ENCODE measurements around the gene HDGF. TPM values are rescaled to one million over a fixed set of nuclear protein-coding genes. Genes with fewer than 3 reads are reported as not detected.

The HDGF gene
- polyA plus RNA-seq, 2 donors: 88.6 to 150 TPM

DNA sequence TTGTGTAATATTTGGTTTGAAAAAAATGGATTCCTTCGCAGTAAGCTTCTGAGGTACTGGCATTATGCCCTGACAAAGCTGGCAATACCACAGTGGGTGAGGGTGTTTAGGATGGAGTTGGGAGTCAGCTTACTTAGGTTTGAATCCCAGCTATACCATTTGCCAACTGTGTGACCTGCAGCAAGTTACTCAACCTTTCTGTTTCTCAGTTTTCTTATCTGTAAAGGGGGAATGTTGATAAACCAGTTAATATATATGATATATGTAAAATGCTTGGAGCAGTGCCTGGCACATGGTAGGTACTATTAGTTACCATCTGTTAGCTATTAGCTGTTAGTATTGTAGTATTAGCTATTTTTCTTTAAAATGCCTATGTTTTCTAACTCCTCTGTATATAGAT, 4.9 kb upstream of the HDGF start:
- Histone ChIP-seq H3K4me1 (ENCODE audit: control insufficient read depth in 2 of 2, insufficient read depth in 2 of 2, low read length in 1 of 2) (peaks cover 0 to 2% of the 10 kb centered on the region in 2 donors), H3K27me3 (ENCODE audit: control insufficient read depth in 1 of 2, insufficient read depth in 2 of 2, low read length in 2 of 2) (no peaks in the 10 kb centered on the region), H3K9me3 (ENCODE audit: control insufficient read depth in 2 of 2, insufficient read depth in 1 of 2, low read depth in 1 of 2, low read length in 1 of 2) (no peaks in the 10 kb centered on the region), H3K27ac (ENCODE audit: low read depth in 2 of 2, low read length in 1 of 2) (no peak overlapping the region), H3K4me3 (ENCODE audit: low read depth in 1 of 2, low read length in 2 of 2) (no peak overlapping the region), H3K36me3 (ENCODE audit: control insufficient read depth in 2 of 2, insufficient read depth in 2 of 2, low read length in 1 of 2) (no peaks in the 10 kb centered on the region)
- WGBS, 2 donors: 93 to 94% methylated on average over 1 of the region's 1 CpG

DNA sequence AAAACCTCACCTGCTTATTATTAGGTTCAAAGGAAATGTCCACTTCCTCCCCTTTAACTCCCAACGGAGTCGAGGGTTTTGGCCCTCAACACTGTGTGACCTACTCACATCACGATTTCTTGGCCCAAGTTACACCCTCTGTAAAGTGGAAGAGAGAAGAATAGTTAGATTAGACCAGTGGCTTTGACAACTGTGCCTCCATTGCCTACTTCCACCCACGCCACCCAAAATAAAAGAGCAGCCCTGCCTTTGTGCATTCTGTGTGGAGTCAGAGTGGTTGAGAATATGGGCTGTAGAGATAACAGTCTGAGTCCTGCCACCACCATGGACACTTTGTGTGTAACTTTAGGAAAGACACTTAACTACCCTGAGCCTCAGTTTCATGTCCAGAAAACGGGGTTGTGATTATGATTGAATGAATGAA, 4.1 kb upstream of the HDGF start:
- WGBS, 2 donors: 73 to 77% methylated on average over 5 of the region's 5 CpGs
- H3K9me3 ChIP-seq (ENCODE audit: control insufficient read depth in 2 of 2, insufficient read depth in 1 of 2, low read depth in 1 of 2, low read length in 1 of 2): no peaks in the 10 kb centered on the region
- peaks cover 0 to 2% of the 10 kb centered on the region in 2 donors for H3K4me1 ChIP-seq (ENCODE audit: control insufficient read depth in 2 of 2, insufficient read depth in 2 of 2, low read length in 1 of 2)
- no peaks in the 10 kb centered on the region for H3K36me3 ChIP-seq (ENCODE audit: control insufficient read depth in 2 of 2, insufficient read depth in 2 of 2, low read length in 1 of 2)
- no peak overlapping the region for H3K4me3 ChIP-seq (ENCODE audit: low read depth in 1 of 2, low read length in 2 of 2)
- H3K27ac ChIP-seq (ENCODE audit: low read depth in 2 of 2, low read length in 1 of 2): no peak overlapping the region
- H3K27me3 ChIP-seq (ENCODE audit: control insufficient read depth in 1 of 2, insufficient read depth in 2 of 2, low read length in 2 of 2): no peaks in the 10 kb centered on the region

DNA sequence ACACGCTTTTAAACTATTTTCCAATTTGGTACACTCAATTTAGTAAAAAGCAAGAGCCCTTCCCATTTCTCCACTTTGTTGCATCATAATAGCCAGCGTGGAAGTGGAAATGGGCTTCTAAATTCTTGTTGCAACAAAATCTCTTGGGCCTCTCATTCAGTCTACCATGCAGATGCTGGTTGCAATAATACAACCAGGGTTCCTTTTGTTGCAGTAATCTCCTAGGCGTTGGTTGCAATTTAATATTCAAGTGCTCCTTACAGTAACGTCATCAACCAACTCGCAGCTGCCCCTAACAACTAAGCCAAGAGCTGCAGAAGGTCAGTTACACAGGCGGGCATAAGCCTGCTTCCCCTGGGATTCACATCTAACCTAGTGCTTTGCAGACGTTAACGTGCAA, 2.7 kb upstream of the HDGF start:
- Histone ChIP-seq H3K9me3 (ENCODE audit: control insufficient read depth in 2 of 2, insufficient read depth in 1 of 2, low read depth in 1 of 2, low read length in 1 of 2) (no peaks in the 10 kb centered on the region), H3K4me3 (ENCODE audit: low read depth in 1 of 2, low read length in 2 of 2) (no peak overlapping the region), H3K4me1 (ENCODE audit: control insufficient read depth in 2 of 2, insufficient read depth in 2 of 2, low read length in 1 of 2) (peaks cover 0 to 9% of the 10 kb centered on the region in 2 donors), H3K36me3 (ENCODE audit: control insufficient read depth in 2 of 2, insufficient read depth in 2 of 2, low read length in 1 of 2) (no peaks in the 10 kb centered on the region), H3K27me3 (ENCODE audit: control insufficient read depth in 1 of 2, insufficient read depth in 2 of 2, low read length in 2 of 2) (no peaks in the 10 kb centered on the region), H3K27ac (ENCODE audit: low read depth in 2 of 2, low read length in 1 of 2) (no peak overlapping the region)
- 82 to 83% methylated on average over 8 of the region's 8 CpGs for WGBS, 2 donors

DNA sequence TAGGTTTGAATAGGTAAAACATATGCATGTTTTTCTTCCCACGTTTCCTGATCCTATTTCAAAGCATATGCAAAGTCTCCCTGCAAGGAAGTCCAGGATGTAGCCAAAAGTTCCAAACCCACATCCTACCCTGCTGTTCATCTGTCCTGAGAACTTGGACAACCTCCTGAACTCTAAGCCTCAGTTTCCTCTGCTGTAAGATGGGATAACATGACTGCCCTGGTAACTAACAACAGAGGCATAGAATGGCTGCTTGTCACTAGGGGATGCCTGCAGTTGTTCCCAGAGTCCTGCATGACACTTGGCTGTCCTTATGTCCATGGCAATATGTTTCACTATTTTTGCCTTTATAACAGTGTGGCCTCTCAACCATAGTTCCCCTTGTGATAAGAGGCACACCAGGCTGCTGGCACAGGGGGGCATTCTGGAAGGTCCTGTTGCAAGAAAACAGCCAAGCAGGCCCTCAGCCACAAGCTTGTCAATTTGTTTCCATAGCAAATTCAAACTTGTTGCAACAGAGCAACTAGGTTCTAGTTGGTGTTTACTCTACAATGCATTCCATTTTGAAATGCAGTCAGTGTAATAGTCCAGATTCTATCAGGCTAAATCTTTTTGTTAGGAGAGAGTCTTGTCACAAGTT, 1.5 kb upstream of the HDGF start:
- Histone ChIP-seq H3K27ac (ENCODE audit: low read depth in 2 of 2, low read length in 1 of 2) (peak overlapping the region in 1 of 2 donors; percentile 28), H3K4me1 (ENCODE audit: control insufficient read depth in 2 of 2, insufficient read depth in 2 of 2, low read length in 1 of 2) (peaks cover 0 to 12% of the 10 kb centered on the region in 2 donors), H3K36me3 (ENCODE audit: control insufficient read depth in 2 of 2, insufficient read depth in 2 of 2, low read length in 1 of 2) (no peaks in the 10 kb centered on the region), H3K4me3 (ENCODE audit: low read depth in 1 of 2, low read length in 2 of 2) (peak overlapping the region in 1 of 2 donors; percentile 99), H3K9me3 (ENCODE audit: control insufficient read depth in 2 of 2, insufficient read depth in 1 of 2, low read depth in 1 of 2, low read length in 1 of 2) (no peaks in the 10 kb centered on the region), H3K27me3 (ENCODE audit: control insufficient read depth in 1 of 2, insufficient read depth in 2 of 2, low read length in 2 of 2) (no peaks in the 10 kb centered on the region)
- 15 to 16% methylated on average over 1 of the region's 1 CpG for WGBS, 2 donors

DNA sequence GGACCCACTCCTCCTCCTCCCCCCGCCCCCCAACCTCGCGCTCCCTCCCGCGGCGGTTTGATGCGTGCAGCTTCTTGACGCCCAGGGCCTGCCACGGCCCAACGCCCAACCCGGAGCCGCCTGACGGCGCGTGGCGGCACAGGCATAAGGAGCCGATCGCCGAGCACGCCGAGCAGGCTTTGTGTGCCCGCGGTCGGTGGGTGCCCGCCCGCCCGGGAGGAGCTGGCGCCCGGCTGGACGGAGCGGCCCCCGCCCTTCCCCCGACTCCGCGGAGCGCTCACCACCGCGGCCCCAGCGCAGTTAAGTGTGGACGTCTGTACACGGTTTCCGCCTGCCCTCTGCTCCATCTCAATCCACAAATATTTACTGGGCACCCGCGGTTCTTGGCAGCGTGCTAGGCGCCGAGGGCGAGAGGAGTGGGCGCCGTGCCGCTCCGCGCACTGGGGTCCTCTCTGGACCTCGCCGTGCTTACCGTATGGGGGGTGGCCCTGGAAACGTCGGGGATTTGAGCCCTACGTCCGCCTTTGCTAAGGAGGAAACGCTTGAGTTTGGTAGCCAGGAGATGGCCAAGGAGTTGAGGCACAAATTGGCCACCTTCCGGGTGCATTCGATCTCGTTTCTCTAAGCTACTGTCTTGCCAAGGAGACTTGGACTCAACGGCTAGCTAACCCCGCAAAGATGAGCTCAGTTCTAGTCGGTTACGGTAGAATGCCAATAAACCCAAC, 444 bp upstream of the HDGF start:
- H3K27ac ChIP-seq (ENCODE audit: low read depth in 2 of 2, low read length in 1 of 2): peak overlapping the region; percentile 96 to 98
- H3K4me3 ChIP-seq (ENCODE audit: low read depth in 1 of 2, low read length in 2 of 2): peak overlapping the region; percentile 95 to 99
- H3K36me3 ChIP-seq (ENCODE audit: control insufficient read depth in 2 of 2, insufficient read depth in 2 of 2, low read length in 1 of 2): no peaks in the 10 kb centered on the region
- 0% methylated on average over 48 to 68 of the region's 68 CpGs for WGBS, 2 donors
- no peaks in the 10 kb centered on the region for H3K27me3 ChIP-seq (ENCODE audit: control insufficient read depth in 1 of 2, insufficient read depth in 2 of 2, low read length in 2 of 2)
- H3K9me3 ChIP-seq (ENCODE audit: control insufficient read depth in 2 of 2, insufficient read depth in 1 of 2, low read depth in 1 of 2, low read length in 1 of 2): no peaks in the 10 kb centered on the region
- H3K4me1 ChIP-seq (ENCODE audit: control insufficient read depth in 2 of 2, insufficient read depth in 2 of 2, low read length in 1 of 2): peaks cover 0 to 18% of the 10 kb centered on the region in 2 donors

DNA sequence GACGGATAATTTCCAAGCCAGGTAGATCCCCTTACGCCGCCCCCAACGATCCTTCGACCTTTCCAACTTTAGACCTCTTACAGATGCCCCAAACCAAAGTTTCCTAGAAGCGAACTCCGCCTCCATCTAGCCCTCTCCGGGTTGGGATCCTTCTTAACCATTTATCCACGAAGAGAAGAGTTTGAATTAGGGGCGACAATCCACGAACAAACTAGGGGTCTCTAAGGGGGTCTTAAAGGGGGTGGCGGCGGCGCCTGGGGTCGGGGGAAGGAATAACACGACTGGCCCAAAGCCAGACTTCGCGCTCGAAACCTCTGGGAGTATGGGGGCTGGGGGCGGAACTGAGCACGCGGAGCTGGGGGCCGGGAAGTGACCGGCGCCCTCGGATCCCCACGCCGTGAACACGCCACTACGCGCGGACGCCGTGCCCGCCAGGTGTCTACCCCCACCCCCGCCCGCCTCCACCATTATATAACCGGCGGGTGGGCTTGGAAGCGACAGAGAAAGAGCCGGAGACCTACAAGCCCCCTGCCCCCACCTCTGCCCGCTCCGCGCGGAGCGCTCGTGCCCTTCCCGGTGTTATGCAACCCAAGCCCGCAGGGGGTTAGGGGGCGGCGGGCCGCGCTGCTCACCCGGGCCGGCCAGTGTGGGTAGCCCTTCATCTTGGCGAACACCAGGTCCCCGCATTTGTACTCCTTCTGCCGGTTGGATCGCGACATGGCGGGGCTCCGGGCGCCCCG, 594 bp downstream of the HDGF start:
- peak overlapping the region; percentile 95 to 99 for H3K4me3 ChIP-seq (ENCODE audit: low read depth in 1 of 2, low read length in 2 of 2)
- H3K36me3 ChIP-seq (ENCODE audit: control insufficient read depth in 2 of 2, insufficient read depth in 2 of 2, low read length in 1 of 2): no peaks in the 10 kb centered on the region
- WGBS, 2 donors: 1% methylated on average over 57 to 64 of the region's 64 CpGs
- H3K4me1 ChIP-seq (ENCODE audit: control insufficient read depth in 2 of 2, insufficient read depth in 2 of 2, low read length in 1 of 2): peaks cover under 1 to 21% of the 10 kb centered on the region in 2 donors
- peak overlapping the region; percentile 96 to 98 for H3K27ac ChIP-seq (ENCODE audit: low read depth in 2 of 2, low read length in 1 of 2)
- no peaks in the 10 kb centered on the region for H3K9me3 ChIP-seq (ENCODE audit: control insufficient read depth in 2 of 2, insufficient read depth in 1 of 2, low read depth in 1 of 2, low read length in 1 of 2)
- no peaks in the 10 kb centered on the region for H3K27me3 ChIP-seq (ENCODE audit: control insufficient read depth in 1 of 2, insufficient read depth in 2 of 2, low read length in 2 of 2)

DNA sequence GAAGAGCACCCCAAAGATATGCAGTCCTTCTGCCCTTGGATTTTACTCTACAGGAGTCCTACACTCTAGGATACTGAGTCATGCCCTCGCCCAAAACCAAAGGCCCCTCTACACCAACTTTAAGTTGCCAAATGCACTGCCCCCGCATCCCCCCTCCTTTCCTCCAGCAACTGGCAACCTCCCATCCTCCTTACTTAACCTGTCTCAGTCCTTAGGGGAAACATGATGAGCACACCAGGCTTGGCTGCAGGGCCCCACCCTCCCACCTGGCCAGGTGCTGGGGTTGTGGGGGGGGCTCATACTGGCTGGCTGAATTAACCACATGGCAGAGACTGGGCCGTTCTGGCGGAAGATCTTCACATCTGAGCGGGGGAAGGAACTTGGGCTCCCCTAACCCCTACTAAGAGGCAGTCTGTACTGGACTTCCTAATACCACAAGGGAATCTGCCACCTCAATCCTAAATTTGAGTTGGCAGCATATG, 1.2 kb downstream of the HDGF start:
- WGBS, 2 donors: 0 to 5% methylated on average over 5 of the region's 5 CpGs
- H3K4me1 ChIP-seq (ENCODE audit: control insufficient read depth in 2 of 2, insufficient read depth in 2 of 2, low read length in 1 of 2): peaks cover 3 to 21% of the 10 kb centered on the region in 2 donors

DNA sequence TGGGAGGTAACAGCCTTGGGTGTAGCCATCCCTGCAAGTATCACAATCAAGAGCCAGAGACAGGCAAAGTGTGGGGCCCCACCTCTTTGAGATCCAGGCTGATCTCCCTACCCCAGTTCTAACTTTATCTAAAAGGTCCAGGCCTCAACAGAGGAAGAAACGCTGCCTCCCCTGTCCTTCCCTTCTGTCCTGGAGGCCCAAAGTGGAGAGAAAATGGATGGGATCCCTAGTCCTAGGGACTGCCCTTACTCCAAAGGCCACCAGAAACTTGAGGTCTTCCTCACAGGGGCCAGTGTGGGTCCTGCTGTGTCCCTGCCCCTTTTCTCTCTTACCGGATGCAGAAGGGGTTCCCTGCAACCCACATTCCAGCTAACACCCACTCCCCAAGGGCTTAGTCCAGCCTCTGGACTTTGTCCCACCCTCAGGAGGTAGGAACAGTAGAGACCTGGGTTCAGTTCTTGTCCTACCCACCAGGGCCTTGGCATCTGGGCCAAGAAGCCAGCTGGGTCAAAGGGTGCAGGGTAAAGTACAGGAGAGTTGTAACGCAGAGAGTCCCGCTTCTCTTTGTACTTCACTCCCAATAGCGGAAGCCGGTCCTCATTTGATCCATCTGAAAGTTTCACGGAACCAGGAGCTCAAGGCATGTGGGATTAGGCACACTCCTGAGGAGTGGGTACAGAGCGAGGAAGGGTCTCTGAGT, 1.9 kb downstream of the HDGF start:
- Histone ChIP-seq H3K4me1 (ENCODE audit: control insufficient read depth in 2 of 2, insufficient read depth in 2 of 2, low read length in 1 of 2) (peaks cover 3 to 21% of the 10 kb centered on the region in 2 donors), H3K36me3 (ENCODE audit: control insufficient read depth in 2 of 2, insufficient read depth in 2 of 2, low read length in 1 of 2) (peaks cover 0 to 5% of the 10 kb centered on the region in 2 donors), H3K9me3 (ENCODE audit: control insufficient read depth in 2 of 2, insufficient read depth in 1 of 2, low read depth in 1 of 2, low read length in 1 of 2) (no peaks in the 10 kb centered on the region), H3K4me3 (ENCODE audit: low read depth in 1 of 2, low read length in 2 of 2) (peak overlapping the region; percentile 95 to 99), H3K27me3 (ENCODE audit: control insufficient read depth in 1 of 2, insufficient read depth in 2 of 2, low read length in 2 of 2) (no peaks in the 10 kb centered on the region), H3K27ac (ENCODE audit: low read depth in 2 of 2, low read length in 1 of 2) (peak overlapping the region; percentile 96 to 98)
- 11 to 12% methylated on average over 8 of the region's 8 CpGs for WGBS, 2 donors

More for the DNA sequence above, 1.2 kb downstream of the HDGF start:
- Histone ChIP-seq H3K27ac (ENCODE audit: low read depth in 2 of 2, low read length in 1 of 2) (peak overlapping the region; percentile 96 to 98), H3K27me3 (ENCODE audit: control insufficient read depth in 1 of 2, insufficient read depth in 2 of 2, low read length in 2 of 2) (no peaks in the 10 kb centered on the region), H3K9me3 (ENCODE audit: control insufficient read depth in 2 of 2, insufficient read depth in 1 of 2, low read depth in 1 of 2, low read length in 1 of 2) (no peaks in the 10 kb centered on the region), H3K36me3 (ENCODE audit: control insufficient read depth in 2 of 2, insufficient read depth in 2 of 2, low read length in 1 of 2) (peaks cover 0 to under 1% of the 10 kb centered on the region in 2 donors), H3K4me3 (ENCODE audit: low read depth in 1 of 2, low read length in 2 of 2) (peak overlapping the region; percentile 95 to 99)

All from esophagus (tissue), 2 donors.